ENCODE measurements around the gene CPN2.

GRCh38 chr3:194399166-194399565 is 48.0 kb upstream of the CPN2 start, which contains the start of gene GP5:
- TF ChIP-seq CTCF (IDR thresholded peaks at IDR 0.05) (no peak), POLR2A (IDR thresholded peaks at IDR 0.05) (no peak)

Data from uterus (tissue), 2 donors.